ENCODE measurements around the gene PEX14.

Gene PEX14

DNA sequence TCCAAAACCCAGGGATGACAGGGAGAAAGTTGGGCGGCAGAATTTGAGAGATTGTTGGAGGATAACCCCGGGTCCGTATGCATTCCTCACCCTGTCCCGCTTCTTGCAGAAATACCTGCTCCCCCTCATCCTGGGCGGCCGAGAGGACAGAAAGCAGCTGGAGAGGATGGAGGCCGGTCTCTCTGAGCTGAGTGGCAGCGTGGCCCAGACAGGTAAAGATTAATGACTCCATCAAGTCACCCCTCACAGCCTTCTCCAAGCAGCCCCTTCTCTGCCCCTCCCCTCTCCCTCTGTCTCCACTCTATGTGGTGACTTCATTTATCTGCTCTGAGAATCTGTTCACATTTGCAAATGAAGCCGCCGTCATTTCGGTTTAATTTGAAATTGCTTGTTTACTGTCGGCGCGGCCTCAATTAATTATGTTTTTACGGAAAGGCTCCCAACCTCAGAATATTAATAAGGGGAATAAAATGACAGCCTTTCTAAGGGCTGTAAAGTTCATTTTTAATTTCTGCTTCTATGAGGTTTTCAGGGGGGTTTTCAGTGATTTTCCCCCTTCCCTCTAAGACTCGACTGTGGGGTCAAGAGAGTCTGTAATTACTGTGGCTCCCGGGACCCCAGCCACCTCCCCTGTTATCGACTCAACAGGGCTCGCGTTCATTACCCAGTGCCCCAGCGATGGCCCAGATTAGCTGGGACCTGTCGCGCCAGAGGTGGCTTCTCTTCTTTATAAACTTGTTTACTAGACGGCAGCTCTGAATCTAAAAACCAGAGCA, 148.3 kb downstream of the PEX14 start:
- DNase-seq = no peak
- in situ Hi-C loops (cut with MboI; ENCODE audit: low pct_unique_long_range_greater_than_20kb, low sequenced_read_pairs) = no loop called here

DNA sequence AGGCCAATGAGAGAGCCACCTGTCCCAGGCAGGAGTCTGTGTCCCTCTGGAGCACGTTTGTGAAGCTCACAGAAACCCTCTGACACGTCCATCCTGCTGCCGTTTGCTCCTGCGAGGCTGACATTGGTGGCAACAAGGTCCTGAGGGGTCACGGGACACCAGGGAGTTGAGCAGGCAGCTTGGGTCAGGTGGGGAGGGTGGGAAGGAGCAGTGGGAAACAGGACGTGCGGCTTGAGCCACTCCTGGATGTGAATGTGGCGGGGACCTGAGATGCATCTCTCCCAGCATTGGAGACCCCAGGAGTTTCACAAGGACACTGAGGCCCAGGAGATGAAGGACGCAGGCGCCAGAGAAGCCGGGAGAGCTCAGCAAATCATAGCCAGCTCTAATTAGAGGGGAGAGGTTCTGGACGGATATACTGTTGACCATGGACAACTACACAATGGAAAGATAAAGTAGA, 149.0 kb downstream of the PEX14 start:
- in situ Hi-C loops (cut with MboI; ENCODE audit: low pct_unique_long_range_greater_than_20kb, low sequenced_read_pairs) = no loop called here
- no peak for DNase-seq

DNA sequence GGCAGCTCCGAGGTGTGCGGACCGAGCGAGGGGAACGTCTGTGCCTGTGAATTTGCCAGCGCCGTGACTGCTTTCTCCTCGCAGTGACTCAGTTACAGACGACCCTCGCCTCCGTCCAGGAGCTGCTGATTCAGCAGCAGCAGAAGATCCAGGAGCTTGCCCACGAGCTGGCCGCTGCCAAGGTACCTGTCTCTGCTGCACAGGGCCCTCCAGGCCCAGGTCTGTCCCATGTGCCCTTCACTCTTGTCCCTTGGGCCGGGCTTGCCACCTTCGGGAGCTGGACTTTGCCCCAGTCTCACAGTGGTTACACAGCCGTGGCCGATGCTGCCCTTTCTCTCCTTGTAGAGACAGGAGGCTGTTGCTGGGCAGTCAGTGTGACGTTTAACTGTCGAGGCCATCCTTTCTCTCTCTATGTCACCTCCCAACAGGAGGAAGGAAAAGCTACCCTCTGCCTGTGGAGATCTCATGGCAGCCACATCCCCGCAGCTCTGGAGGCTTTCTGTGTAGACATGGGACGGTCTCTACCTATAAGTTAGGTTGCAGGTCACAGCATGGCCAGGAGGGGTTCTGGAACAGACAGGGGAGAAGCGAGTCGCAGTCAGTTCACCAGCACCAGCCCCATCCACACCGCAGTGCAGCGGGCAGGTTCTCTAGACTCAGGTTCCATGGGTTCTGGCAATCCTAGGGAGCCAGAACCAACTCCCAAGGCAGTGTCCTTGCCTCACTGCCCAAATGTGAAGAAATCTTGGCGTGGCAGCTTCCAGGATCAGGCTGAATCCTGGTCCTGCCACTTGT, 149.7 kb downstream of the PEX14 start:
- DNase-seq = no peak
- in situ Hi-C loops (cut with MboI; ENCODE audit: low pct_unique_long_range_greater_than_20kb, low sequenced_read_pairs) = no loop called here

DNA sequence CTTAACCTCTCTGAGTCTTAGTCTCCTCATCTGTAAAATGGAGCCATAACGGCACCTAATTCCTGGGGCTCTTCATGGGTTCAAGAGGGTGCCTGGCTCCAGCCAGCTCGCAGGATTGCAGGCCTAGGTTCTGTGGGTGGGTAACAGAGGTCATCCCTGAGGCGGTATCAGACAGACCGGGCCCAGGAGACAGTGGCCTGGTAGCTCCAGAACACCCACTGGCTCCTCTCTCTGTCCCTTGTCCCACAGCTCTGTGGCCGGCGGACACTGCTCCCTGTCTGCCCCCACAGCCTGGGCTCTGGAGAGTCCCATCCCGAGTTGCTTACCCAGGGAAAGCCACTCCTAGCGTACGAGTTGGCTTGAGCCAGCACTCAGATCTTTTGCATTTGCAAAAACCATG, 150.3 kb downstream of the PEX14 start:
- DNase-seq = no peak
- in situ Hi-C loops (cut with MboI; ENCODE audit: low pct_unique_long_range_greater_than_20kb, low sequenced_read_pairs) = no loop called here

DNA sequence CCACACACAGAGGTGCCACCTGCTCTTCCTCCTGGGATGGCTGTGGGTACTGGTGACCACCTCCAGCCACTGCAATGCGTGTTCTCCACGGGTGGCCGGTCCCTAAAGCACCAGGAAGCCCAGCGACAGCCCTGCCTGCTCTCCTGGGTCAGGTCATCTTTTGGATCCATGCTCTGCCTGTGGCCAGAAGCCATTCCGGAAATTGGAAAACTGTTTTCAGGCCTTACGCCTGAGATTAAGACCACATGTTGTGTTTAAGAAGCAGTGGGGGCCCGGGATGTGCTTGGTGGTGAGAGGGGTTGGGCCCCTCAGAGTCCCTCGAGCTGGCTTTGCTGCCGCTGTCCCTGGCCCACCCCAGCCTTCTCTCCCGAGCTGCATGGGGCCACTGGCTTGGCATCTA, 150.8 kb downstream of the PEX14 start:
- DNase-seq = no peak
- in situ Hi-C loops (cut with MboI; ENCODE audit: low pct_unique_long_range_greater_than_20kb, low sequenced_read_pairs) = no loop called here

DNA sequence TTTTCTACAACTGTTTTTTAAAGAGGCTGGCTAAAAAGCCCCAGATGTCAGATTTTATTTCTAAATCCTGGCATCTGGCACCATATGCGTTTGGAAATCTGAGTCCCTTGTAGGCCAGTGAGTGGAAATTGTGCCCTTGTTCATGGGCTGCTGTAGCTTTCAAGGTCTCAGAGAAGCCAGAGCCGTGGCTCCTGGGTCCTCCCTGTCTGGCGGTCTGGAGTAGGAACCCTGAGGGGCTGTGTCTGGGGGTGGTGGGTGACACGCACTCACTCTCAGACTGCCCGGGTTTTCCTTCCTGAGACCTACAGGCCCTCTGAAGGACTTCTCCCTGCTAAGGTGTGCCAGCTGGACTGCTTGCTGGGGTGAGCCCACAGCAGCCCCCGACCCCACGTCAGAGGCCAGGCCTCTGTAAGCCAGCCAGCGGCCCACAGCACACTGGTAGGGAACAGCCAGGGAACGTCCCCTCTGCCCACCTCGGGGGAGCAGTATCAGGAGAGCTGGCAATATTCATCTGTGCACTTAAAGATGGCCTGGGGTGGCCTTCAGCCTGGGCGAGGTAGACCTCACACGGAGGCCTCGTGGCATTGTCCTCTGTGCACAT, 151.5 kb downstream of the PEX14 start:
- no peak for DNase-seq
- in situ Hi-C loops (cut with MboI; ENCODE audit: low pct_unique_long_range_greater_than_20kb, low sequenced_read_pairs) = no loop called here

DNA sequence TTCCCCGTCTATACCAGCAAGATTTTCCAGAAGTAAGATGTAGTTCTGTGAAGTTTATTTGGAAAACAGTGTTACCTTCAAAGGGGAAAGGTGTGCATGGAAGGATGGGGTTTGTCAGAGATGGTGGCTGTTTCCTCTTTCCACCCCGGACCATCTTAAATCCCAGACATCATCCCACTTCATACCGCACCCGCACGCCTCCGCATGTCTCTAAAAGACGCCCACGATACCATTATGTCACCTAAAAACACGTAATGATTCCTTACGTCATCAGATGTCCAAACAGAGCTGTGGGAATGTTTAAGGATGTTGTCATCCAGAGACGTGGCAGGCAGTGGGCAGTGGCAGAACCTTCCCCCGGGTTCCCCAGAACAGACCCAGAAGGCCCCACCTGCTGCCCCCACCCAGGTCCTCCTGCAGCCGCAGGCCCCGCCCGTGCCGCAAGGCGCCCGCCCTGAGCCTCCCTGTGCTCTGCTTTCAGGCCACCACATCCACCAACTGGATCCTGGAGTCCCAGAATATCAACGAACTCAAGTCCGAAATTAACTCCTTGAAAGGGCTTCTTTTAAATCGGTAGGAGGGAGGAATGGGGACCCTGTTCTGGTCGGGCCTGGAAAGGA, 152.2 kb downstream of the PEX14 start:
- in situ Hi-C loops (cut with MboI; ENCODE audit: low pct_unique_long_range_greater_than_20kb, low sequenced_read_pairs) = no loop called here
- DNase-seq = no peak

- in situ Hi-C loops (cut with MboI; ENCODE audit: low pct_unique_long_range_greater_than_20kb, low sequenced_read_pairs) = no loop called here
- no peak for DNase-seq
Observed at GRCh38 chr1:10628685-10629084, 153.9 kb downstream of the PEX14 start.

DNA sequence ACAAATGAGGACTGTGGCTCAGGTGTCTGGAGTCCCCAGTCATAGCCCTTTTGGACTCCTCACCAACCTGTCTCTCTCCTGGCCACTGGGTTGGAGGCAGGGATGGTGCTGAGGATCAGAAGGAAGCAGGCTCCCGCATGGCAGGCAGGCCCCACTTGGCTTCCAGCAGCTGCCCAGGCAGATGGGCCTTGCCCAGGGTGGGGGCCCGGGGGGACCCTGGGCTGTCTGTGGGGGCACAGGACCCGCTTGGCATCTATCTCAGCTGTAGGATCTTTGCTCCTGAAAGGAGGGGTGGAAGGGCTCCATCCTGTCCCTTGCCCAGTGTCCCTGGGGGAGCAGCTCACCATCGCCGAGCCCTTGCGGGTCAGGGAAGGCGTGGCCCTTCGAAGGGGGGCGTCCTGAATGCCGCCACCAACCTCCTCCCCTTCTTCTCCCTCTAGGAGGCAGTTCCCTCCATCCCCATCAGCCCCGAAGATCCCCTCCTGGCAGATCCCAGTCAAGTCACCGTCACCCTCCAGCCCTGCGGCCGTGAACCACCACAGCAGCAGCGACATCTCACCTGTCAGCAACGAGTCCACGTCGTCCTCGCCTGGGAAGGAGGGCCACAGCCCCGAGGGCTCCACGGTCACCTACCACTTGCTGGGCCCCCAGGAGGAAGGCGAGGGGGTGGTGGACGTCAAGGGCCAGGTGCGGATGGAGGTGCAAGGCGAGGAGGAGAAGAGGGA, 154.5 kb downstream of the PEX14 start:
- DNase-seq = no peak
- in situ Hi-C loops (cut with MboI; ENCODE audit: low pct_unique_long_range_greater_than_20kb, low sequenced_read_pairs) = no loop called here

- in situ Hi-C loops (cut with MboI; ENCODE audit: low pct_unique_long_range_greater_than_20kb, low sequenced_read_pairs) = no loop called here
- no peak for DNase-seq
Observed at GRCh38 chr1:10629816-10630571, 155.2 kb downstream of the PEX14 start.

DNA sequence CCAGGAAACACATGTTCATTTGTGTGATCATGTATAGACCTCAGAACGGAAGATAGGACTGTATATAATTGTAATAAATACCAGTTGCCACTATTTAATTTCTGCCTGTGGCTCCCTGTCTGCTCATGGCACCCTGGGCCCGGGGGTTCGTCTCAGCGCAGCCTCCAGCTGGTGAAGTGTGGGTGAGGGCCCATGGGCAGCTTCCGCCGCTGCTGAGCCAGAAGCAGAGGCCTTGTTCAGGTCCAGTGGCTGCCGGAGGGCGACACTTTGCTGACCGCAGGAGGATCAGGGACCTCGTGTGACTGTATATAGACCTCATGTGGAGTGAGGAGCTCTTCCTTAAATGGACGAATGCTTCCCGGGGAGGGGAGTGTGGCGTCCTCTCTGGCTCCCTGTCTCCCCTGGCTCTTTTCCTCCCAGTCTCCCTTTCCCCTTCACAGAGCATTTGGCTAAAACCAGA, 155.9 kb downstream of the PEX14 start:
- in situ Hi-C loops (cut with MboI; ENCODE audit: low pct_unique_long_range_greater_than_20kb, low sequenced_read_pairs) = no loop called here

GRCh38 chr1:10631121-10631810, 156.5 kb downstream of the PEX14 start:
- in situ Hi-C loops (cut with MboI; ENCODE audit: low pct_unique_long_range_greater_than_20kb, low sequenced_read_pairs) = no loop called here
- DNase-seq = no peak

More for the DNA sequence above, 155.9 kb downstream of the PEX14 start:
- DNase-seq = no peak

DNA sequence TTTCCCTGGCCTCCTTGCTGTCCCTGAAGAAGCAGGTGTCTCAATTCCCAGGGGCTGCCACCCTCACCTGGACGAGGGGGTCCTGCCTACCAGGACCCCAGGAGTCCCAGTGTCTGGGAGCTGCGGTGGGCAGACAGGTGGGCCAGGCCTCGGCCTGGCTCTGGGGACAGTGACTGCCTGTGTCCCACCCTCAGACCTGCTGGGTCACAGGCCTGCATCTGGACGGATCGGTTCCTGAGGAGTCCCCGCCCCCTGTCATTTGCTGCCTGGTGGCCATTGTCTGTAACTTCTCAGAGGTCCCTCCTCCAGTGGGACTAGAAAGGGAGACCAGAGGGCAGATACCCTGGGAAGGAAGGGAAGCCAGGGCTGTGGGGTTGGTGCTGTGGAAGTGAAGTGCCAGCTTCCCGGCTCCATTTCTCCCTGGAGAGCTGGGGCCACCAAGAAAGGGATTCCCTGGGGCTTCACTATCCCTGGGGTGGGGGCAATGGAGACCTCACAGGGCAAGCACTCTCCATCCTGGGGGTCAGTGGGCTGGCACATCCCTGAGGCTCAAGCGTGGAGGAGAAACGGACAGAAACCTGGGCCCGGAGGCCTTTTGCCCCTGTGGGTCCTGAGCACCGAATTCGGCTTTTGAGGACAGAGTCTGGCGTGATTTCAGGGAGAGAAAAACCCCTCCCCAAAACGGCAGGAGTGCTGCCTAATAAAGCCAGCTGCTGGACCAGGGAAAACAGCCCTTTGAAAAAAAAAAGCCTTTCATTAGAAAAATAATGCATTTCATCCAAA, 157.3 kb downstream of the PEX14 start:
- in situ Hi-C loops (cut with MboI; ENCODE audit: low pct_unique_long_range_greater_than_20kb, low sequenced_read_pairs) = no loop called here
- no peak for DNase-seq

- in situ Hi-C loops (cut with MboI; ENCODE audit: low pct_unique_long_range_greater_than_20kb, low sequenced_read_pairs) = no loop called here
- no peak for DNase-seq
Observed at GRCh38 chr1:10632691-10633090, 157.9 kb downstream of the PEX14 start.

- no peak for DNase-seq
- in situ Hi-C loops (cut with MboI; ENCODE audit: low pct_unique_long_range_greater_than_20kb, low sequenced_read_pairs) = no loop called here
Observed at GRCh38 chr1:10633416-10633815, 158.7 kb downstream of the PEX14 start.

DNA sequence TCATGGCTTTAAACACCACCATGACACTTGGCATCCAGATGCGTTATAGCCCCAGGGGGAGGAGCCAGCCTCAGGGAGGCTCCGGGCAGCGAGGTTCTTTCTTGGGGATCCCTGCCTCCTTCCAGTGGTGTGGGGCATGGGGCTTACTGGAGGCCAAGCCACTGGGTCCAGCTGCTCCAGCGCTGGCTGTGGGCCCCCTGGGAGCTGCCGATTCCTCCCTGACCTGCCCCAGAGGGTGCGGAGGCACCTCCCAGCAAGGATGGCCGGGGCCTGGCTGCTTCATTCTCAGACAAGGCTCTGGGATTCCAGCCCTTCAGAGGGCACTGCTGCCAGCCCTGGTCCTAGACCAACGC, 159.3 kb downstream of the PEX14 start:
- in situ Hi-C loops (cut with MboI; ENCODE audit: low pct_unique_long_range_greater_than_20kb, low sequenced_read_pairs) = no loop called here
- DNase-seq = no peak

- DNase-seq = no peak
- in situ Hi-C loops (cut with MboI; ENCODE audit: low pct_unique_long_range_greater_than_20kb, low sequenced_read_pairs) = no loop called here
Observed at GRCh38 chr1:10634428-10635084, 159.8 kb downstream of the PEX14 start.

Data from KBM-7 (cell line).